Stimulated activated CD8-positive, alpha-beta memory T cell treated with anti-CD3 and anti-CD28 coated beads, Interleukin-7, amount 100 ng/mL, for 24 hours (primary cell): ENCODE measurements around the gene SEC14L1.
"Not testable (repeated sequence)": the region's sequence is repeated elsewhere in the genome, so short reads cannot be mapped to it uniquely, and the experiment has no call there.

Experiments used
- DNase-seq: peaks from one replicate; pipeline ENCODE4 v3.0.0-alpha.2; 2020; ENCODE audit warnings: low read depth

The SEC14L1 gene

GRCh38 chr17:77237232-77238008, 96.7 kb downstream of the SEC14L1 start:
- no peak for DNase-seq

GRCh38 chr17:77240976-77241375, 100.2 kb downstream of the SEC14L1 start:
- DNase-seq: no peak

GRCh38 chr17:77242118-77242851, 101.5 kb downstream of the SEC14L1 start:
- DNase-seq: no peak

DNA sequence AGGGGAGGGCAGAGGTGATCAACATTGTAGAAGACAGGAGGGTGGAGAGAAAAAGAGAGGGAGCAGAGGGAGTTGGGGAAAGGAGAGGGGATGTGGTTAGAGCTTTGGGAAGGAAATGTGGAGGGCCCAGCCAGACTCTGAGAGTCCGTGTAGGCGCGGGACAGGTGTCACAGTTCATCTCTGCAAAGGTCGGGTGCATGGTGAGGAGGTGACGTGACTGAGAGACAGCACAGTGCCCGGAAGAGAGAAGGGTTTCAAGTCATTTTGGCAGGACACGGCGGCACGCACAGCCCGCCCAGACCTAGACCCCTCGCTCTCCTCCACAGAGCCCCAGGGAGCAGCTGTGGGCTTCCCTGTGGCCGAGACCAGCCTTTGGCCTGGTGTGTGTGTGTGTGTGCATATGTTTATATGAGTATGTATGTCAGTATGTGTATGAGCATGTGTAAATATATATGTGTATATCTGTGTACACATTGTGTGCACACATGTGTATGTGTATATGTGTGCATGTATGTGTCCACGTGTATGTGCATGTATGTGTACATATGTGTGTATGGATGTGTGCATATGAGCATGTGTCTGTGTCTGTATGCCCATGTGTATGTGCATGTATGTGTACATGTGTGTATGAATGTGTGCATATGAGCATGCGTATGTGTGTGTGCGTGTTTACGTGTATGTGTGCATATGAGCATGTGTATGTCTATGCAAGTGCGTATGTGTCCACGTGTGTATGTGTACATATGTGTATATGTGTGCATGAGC, 104.6 kb downstream of the SEC14L1 start:
- DNase-seq: no peak

GRCh38 chr17:77246110-77247047, 105.6 kb downstream of the SEC14L1 start:
- no peak for DNase-seq

DNA sequence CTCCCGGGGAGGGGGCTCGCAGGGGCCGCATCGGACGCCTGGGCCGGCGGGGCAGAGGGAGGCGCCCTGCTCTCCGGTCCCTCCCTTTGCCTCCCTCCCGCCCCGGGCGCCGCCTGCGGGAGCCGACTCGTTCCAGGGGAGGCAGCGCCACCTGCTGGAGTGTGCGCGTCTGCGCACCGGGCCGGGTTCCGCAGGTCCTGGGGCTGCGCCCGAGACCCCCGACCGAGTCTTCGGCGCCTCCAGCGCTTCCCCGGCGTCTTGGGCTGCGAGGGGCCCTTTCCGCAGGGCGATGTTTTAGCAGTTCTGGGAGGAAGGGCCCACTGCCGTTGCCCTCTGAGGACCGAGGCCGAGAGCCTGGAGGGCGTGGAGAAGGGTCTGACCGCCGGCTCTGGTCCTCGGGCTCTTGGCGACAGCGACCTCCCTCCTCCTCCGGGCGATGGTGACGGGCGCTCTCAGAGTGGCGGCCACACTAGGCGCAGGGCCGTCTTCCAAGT, 106.3 kb downstream of the SEC14L1 start:
- DNase-seq: peak; percentile 75

GRCh38 chr17:77247609-77248008, 106.8 kb downstream of the SEC14L1 start:
- DNase-seq: no peak

GRCh38 chr17:77248216-77249114, 107.7 kb downstream of the SEC14L1 start:
- no peak for DNase-seq

GRCh38 chr17:77251622-77252183, 110.9 kb downstream of the SEC14L1 start:
- no peak for DNase-seq

GRCh38 chr17:77252306-77252705, 111.5 kb downstream of the SEC14L1 start:
- DNase-seq: not testable (repeated sequence)

GRCh38 chr17:77253611-77254051, 112.9 kb downstream of the SEC14L1 start:
- DNase-seq: no peak

DNA sequence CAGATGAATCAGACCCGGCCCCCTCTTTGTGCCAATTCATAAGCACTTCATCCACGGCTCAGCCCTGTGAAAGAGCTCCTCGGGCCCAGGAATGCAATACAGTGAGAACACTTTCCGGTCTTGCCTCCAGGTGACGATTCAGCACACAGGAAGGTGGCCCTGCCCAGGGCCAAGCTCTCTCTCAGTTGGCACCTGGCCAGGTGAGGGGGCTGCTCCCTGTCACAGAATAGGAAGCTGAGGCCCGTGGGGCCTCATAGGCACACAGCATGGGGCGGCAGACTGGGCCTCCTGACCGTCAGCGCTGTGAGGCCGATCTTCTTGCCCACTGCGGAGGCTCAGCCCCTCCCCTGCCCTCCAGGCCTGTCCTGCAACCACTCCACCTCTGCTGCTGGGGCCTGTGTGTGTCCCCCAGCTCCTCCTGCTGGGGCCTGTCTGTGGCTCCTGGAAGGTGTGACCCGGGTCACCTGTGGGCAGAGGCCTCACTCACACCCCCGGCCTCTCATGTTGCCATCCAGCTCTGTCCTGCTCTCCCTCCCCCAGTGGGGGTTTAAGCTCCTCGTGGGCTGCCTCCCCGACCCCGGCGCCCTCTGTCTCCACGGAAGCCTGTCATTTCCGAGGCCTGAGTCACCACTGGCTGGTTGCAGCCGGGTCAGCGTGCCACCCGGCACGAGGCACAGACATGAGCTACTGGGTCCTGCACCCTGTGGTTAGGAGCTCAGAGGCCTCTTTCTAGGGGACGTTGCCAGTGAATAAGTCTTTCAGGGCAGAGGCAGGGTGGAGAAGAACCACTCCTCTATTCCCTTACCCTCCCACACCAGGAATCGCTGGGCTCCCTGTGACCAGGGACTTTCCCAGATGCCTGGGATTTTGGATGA, 114.4 kb downstream of the SEC14L1 start:
- no peak for DNase-seq

DNA sequence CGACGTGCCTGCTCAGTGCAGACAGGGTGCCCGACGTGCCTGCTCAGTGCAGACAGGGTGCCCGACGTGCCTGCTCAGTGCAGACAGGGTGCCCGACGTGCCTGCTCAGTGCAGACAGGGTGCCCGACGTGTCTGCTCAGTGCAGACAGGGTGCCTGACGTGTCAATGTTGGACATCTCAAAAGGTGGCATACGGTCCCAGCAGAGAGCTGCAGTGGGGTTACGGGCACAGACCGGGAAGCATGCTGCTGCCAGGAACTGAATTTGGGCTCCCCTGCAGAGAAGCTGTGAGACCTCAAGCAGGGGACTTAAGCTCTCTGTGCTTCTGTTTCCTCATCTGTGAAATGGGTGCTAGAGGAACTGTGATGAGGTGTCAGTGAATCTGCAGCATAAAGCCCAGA, 115.2 kb downstream of the SEC14L1 start:
- DNase-seq: not testable (repeated sequence)

DNA sequence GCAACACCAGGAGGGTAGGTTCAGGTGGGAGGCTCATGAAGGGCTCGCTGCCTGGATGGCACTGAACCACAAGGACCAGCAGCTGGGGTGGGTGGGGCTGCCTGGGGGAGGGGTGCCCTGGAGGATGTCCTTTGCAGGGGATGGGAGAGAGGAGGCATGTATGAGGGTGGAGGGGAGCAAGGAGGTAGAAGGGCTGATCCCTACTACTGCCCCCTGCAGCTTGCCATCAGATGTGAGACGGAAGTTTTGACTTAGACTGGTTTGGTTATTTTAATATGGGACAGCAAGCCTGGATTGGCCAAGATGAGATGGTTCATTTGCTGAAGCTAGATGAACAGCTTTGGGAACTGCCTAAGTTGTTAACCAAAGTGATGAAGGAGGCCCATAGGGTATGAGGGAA, 115.9 kb downstream of the SEC14L1 start:
- DNase-seq: no peak

- DNase-seq: no peak
Measured at GRCh38 chr17:77257169-77257568, 116.4 kb downstream of the SEC14L1 start.

- DNase-seq: no peak
Measured at GRCh38 chr17:77257596-77258458, 117.1 kb downstream of the SEC14L1 start.

- no peak for DNase-seq
Measured at GRCh38 chr17:77258638-77259037, 117.9 kb downstream of the SEC14L1 start.
